Measurements from ENCODE around the gene MYO7B.

DNA sequence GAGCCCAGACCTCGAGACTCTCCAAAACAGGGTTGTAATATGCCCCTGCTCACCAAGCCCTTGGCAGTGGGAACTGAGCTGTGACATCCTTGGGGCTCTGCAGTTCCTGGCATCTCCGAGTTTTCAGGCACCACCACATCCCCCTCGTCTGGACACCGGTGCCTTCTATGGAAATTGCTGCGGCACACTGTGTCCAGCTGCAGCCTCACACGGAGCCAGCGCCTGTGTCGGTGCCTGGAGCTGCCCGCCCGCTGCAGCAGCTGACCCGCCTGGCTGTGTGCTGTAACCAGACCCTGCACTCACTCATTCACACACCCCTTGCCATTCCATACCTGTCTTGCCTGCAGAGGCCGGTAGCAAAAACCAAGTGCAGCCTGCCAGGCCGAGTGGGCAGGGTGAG, 21.0 kb upstream of the MYO7B start:
- TF ChIP-seq POLR2A (IDR thresholded peaks at IDR 0.05) (no peak), CTCF (IDR thresholded peaks at IDR 0.05) (no peak), EP300 (IDR thresholded peaks at IDR 0.05) (no peak)
